ENCODE results near the gene TACC2. TPM values are rescaled to one million over a fixed set of nuclear protein-coding genes. Genes with fewer than 3 reads are reported as not detected.

TACC2 gene
- total and polyA plus RNA-seq, 2 experiments from 2014 or later = 4.3 to 16.7 TPM

DNA sequence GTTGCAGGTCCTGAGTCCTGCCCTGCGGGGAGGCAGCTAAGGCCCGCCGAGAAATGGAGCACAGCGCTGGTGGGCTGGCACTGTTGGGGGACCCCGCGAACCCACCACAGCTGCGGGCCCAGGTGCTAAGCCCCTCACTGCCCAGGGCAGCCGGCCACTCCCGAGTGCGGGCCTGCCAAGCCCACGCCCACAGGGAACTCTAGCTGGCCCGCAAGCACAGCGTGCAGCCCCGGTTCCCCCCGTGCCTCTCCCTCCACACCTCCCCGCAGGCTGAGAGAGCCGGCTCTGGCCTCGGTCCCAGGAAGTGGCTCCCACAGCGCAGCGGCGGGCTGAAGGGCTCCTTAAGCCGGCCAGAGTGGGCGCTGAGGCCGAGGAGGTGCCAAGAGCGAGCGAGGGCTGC, 10.5 kb upstream of the TACC2 start:
- H3K9me3 ChIP-seq (ENCODE audit: low read depth) = no peaks in the 10 kb centered on the region
- H3F3A ChIP-seq (ENCODE audit: insufficient read depth) = peaks cover 6% of the 10 kb centered on the region; the same call in 1 of the 2 replicates
- H3K27me3 ChIP-seq (replicated peaks; ENCODE audit: insufficient read depth) = no peaks in the 10 kb centered on the region
- no peaks in the 10 kb centered on the region for H3K36me3 ChIP-seq (ENCODE audit: low read depth)
- in situ Hi-C loops (cut with MboI) = no loop called here
- no peak overlapping the region for H3K4me2 ChIP-seq (ENCODE audit: unreplicated experiment)
- H3K27ac ChIP-seq = no peak overlapping the region
- no peaks in the 10 kb centered on the region for H4K20me1 ChIP-seq (ENCODE audit: insufficient read depth)
- DNase-seq = no peak
- peaks cover 7% of the 10 kb centered on the region; the same call in 1 of the 2 replicates for H3K79me2 ChIP-seq (ENCODE audit: insufficient read depth)
- 94 to 95% methylated on average over 24 to 26 of the region's 26 CpGs for WGBS, 2 experiments (ENCODE audit: low coverage in 1 of 2, low lambda C conversion rate in 2 of 2, missing lambda C conversion rate in 2 of 2)
- TF ChIP-seq EZH2phosphoT487 (IDR thresholded peaks at IDR 0.05; ENCODE audit: insufficient read depth, low read depth) = no peak
- no peak for TF ChIP-seq EZH2 (IDR thresholded peaks at IDR 0.05; ENCODE audit: insufficient read depth, poor library complexity, severe bottlenecking)
- no peaks in the 10 kb centered on the region for H3K9me2 ChIP-seq (ENCODE audit: insufficient read depth)
- no peak overlapping the region for H2AFZ ChIP-seq
- H3K9ac ChIP-seq = no peak overlapping the region
- H3K4me3 ChIP-seq = no peak overlapping the region
- peaks cover 5% of the 10 kb centered on the region; the same call in 1 of the 2 replicates for H3K4me1 ChIP-seq (ENCODE audit: insufficient read depth)

DNA sequence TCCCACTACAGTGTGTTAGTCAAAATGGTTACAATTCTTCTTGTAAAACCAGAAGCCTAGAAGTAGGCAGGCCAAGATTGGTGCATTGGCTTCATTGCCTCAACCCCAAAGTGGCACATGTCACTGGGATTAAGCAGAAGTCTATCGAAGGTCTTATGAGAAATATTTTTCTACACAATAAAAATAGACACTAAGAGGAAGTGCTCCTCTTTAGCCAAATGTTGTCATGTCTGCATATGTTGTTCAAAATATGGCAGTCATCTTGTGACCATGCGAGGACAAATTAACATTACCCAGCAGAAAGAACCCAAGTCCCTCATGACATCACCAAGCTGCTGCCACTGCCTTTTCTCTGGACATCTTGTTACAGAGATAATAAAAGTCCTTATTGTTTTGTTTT, 7.6 kb upstream of the TACC2 start:
- no peak overlapping the region for H2AFZ ChIP-seq
- no peak overlapping the region for H3K27ac ChIP-seq
- no peak for DNase-seq
- in situ Hi-C loops (cut with MboI) = no loop called here
- 11 to 15% methylated on average over 2 of the region's 2 CpGs for WGBS, 2 experiments (ENCODE audit: low coverage in 1 of 2, low lambda C conversion rate in 2 of 2, missing lambda C conversion rate in 2 of 2)
- H3F3A ChIP-seq (ENCODE audit: insufficient read depth) = no peaks in the 10 kb centered on the region
- H3K9ac ChIP-seq = no peak overlapping the region
- H3K9me3 ChIP-seq (ENCODE audit: low read depth) = no peaks in the 10 kb centered on the region
- no peak overlapping the region for H3K4me2 ChIP-seq (ENCODE audit: unreplicated experiment)
- H3K9me2 ChIP-seq (ENCODE audit: insufficient read depth) = no peaks in the 10 kb centered on the region
- no peak for TF ChIP-seq EZH2 (IDR thresholded peaks at IDR 0.05; ENCODE audit: insufficient read depth, poor library complexity, severe bottlenecking)
- TF ChIP-seq EZH2phosphoT487 (IDR thresholded peaks at IDR 0.05; ENCODE audit: insufficient read depth, low read depth) = no peak
- H3K79me2 ChIP-seq (ENCODE audit: insufficient read depth) = no peaks in the 10 kb centered on the region
- no peaks in the 10 kb centered on the region for H3K4me1 ChIP-seq (ENCODE audit: insufficient read depth)
- H4K20me1 ChIP-seq (ENCODE audit: insufficient read depth) = no peaks in the 10 kb centered on the region
- H3K36me3 ChIP-seq (ENCODE audit: low read depth) = no peaks in the 10 kb centered on the region
- H3K27me3 ChIP-seq (replicated peaks; ENCODE audit: insufficient read depth) = no peaks in the 10 kb centered on the region
- no peak overlapping the region for H3K4me3 ChIP-seq

DNA sequence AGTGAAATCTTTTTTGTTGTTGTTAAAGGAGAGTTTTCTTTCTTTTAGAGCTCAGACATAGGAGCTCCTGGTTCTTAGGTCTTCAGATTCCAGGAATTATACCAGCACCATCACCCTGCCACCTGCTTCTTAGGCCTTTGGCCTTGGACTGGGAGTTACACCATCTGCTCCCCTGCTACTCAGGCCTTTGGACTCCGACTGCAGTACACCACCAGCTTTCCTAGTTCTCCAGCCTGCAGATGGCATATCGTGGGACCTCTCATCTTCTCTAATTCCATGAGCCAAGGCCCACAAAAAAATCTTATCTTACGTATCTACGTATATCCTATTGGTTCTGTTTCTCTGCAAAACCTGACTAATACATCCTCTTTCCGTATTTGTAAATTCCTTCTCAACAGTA, 5.1 kb upstream of the TACC2 start:
- Histone ChIP-seq H3F3A (ENCODE audit: insufficient read depth) (no peaks in the 10 kb centered on the region), H4K20me1 (ENCODE audit: insufficient read depth) (no peaks in the 10 kb centered on the region), H3K9me2 (ENCODE audit: insufficient read depth) (no peaks in the 10 kb centered on the region), H2AFZ (no peak overlapping the region), H3K27me3 (replicated peaks; ENCODE audit: insufficient read depth) (no peaks in the 10 kb centered on the region), H3K4me1 (ENCODE audit: insufficient read depth) (no peaks in the 10 kb centered on the region), H3K36me3 (ENCODE audit: low read depth) (no peaks in the 10 kb centered on the region), H3K9me3 (ENCODE audit: low read depth) (no peaks in the 10 kb centered on the region), H3K4me2 (ENCODE audit: unreplicated experiment) (no peak overlapping the region), H3K4me3 (no peak overlapping the region), H3K79me2 (ENCODE audit: insufficient read depth) (no peaks in the 10 kb centered on the region), H3K27ac (no peak overlapping the region), H3K9ac (no peak overlapping the region)
- TF ChIP-seq EZH2 (IDR thresholded peaks at IDR 0.05; ENCODE audit: insufficient read depth, poor library complexity, severe bottlenecking) (no peak), EZH2phosphoT487 (IDR thresholded peaks at IDR 0.05; ENCODE audit: insufficient read depth, low read depth) (no peak)
- in situ Hi-C loops (cut with MboI) = no loop called here
- 53 to 70% methylated on average over 5 of the region's 5 CpGs for WGBS, 2 experiments (ENCODE audit: low coverage in 1 of 2, low lambda C conversion rate in 2 of 2, missing lambda C conversion rate in 2 of 2)
- DNase-seq = no peak

DNA sequence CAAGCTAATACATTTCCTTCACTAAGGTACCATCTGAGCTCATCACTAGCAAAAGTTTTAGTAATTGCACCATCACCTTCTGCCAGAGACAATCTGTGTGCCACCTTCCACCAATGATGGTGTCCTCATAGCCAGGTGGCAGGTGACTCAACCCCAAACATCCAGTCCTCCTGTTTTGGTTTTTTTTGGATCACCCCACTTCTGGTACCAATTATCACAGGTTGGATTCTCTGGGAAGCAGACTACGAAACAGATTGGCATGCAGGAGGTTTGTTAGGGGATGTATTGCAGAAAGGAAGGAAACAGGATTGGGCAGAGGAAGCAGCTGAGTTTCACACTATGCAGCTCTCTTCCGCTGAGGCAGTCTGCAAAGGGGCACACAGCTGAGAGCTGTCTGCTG, 4.5 kb upstream of the TACC2 start:
- TF ChIP-seq EZH2phosphoT487 (IDR thresholded peaks at IDR 0.05; ENCODE audit: insufficient read depth, low read depth) (no peak), EZH2 (IDR thresholded peaks at IDR 0.05; ENCODE audit: insufficient read depth, poor library complexity, severe bottlenecking) (no peak)
- Histone ChIP-seq H3K4me3 (no peak overlapping the region), H3K27ac (no peak overlapping the region), H3F3A (ENCODE audit: insufficient read depth) (no peaks in the 10 kb centered on the region), H3K27me3 (replicated peaks; ENCODE audit: insufficient read depth) (no peaks in the 10 kb centered on the region), H3K9me3 (ENCODE audit: low read depth) (no peaks in the 10 kb centered on the region), H4K20me1 (ENCODE audit: insufficient read depth) (no peaks in the 10 kb centered on the region), H3K4me1 (ENCODE audit: insufficient read depth) (no peaks in the 10 kb centered on the region), H2AFZ (no peak overlapping the region), H3K4me2 (ENCODE audit: unreplicated experiment) (no peak overlapping the region), H3K9me2 (ENCODE audit: insufficient read depth) (no peaks in the 10 kb centered on the region), H3K36me3 (ENCODE audit: low read depth) (no peaks in the 10 kb centered on the region), H3K79me2 (ENCODE audit: insufficient read depth) (no peaks in the 10 kb centered on the region), H3K9ac (no peak overlapping the region)
- DNase-seq = no peak
- 37 to 45% methylated on average over 2 of the region's 2 CpGs for WGBS, 2 experiments (ENCODE audit: low coverage in 1 of 2, low lambda C conversion rate in 2 of 2, missing lambda C conversion rate in 2 of 2)
- in situ Hi-C loops (cut with MboI) = no loop called here
